NCI-H2081 (cell line): ENCODE data around the gene UNC93A.

Experiments used
- DNase-seq, 2 experiments: peaks; one replicate each; lab custom pipeline; 2025; lab: John Stamatoyannopoulos, UW

Gene UNC93A

GRCh38 chr6:167293088-167293589 lies 2.0 kb downstream of the UNC93A start:
- DNase-seq, result no peak

GRCh38 chr6:167293590-167294091 lies 2.5 kb downstream of the UNC93A start:
- no peak for DNase-seq

GRCh38 chr6:167294241-167294640 lies 3.1 kb downstream of the UNC93A start:
- DNase-seq, result no peak

GRCh38 chr6:167294651-167295494 lies 3.8 kb downstream of the UNC93A start:
- no peak for DNase-seq

GRCh38 chr6:167295495-167296292 lies 4.6 kb downstream of the UNC93A start:
- no peak for DNase-seq

- no peak for DNase-seq
Measured at GRCh38 chr6:167296293-167296690, 5.2 kb downstream of the UNC93A start.

GRCh38 chr6:167296902-167297301 lies 5.8 kb downstream of the UNC93A start:
- no peak for DNase-seq

GRCh38 chr6:167298127-167298526 lies 7.0 kb downstream of the UNC93A start:
- no peak for DNase-seq

- no peak for DNase-seq
Measured at GRCh38 chr6:167299641-167300308, 8.7 kb downstream of the UNC93A start.

GRCh38 chr6:167300902-167301777 lies 10.0 kb downstream of the UNC93A start:
- no peak for DNase-seq

- DNase-seq, result no peak
Measured at GRCh38 chr6:167302074-167302473, 11.0 kb downstream of the UNC93A start.

- no peak for DNase-seq
Measured at GRCh38 chr6:167302796-167303195, 11.7 kb downstream of the UNC93A start.

- no peak for DNase-seq
Measured at GRCh38 chr6:167303675-167304625, 12.8 kb downstream of the UNC93A start.

GRCh38 chr6:167304912-167305311 lies 13.8 kb downstream of the UNC93A start:
- DNase-seq, result no peak

- DNase-seq, result no peak
Measured at GRCh38 chr6:167305796-167306195, 14.7 kb downstream of the UNC93A start.

- DNase-seq, result no peak
Measured at GRCh38 chr6:167306401-167306998, 15.4 kb downstream of the UNC93A start.

GRCh38 chr6:167307342-167307955 lies 16.3 kb downstream of the UNC93A start:
- DNase-seq, result no peak

GRCh38 chr6:167308207-167308606 lies 17.1 kb downstream of the UNC93A start:
- no peak for DNase-seq
